Measurements from ENCODE around the gene RELB. TPM values are rescaled to one million over a fixed set of nuclear protein-coding genes. Genes with fewer than 3 reads are reported as not detected.
A peak's percentile ranks its signal among the peaks of the same experiment; 100 is the strongest.

Gene RELB
- total and polyA plus RNA-seq, 9 of the 15 experiments (the other 6 are each of a cell fraction or from before 2014, with no cell fraction given) = 0.15 to 1.1 (median 0.28) TPM; not detected in 2

GRCh38 chr19:45001087-45001739 is at the start of gene RELB (continued):
- TF ChIP-seq, protein P1, sequence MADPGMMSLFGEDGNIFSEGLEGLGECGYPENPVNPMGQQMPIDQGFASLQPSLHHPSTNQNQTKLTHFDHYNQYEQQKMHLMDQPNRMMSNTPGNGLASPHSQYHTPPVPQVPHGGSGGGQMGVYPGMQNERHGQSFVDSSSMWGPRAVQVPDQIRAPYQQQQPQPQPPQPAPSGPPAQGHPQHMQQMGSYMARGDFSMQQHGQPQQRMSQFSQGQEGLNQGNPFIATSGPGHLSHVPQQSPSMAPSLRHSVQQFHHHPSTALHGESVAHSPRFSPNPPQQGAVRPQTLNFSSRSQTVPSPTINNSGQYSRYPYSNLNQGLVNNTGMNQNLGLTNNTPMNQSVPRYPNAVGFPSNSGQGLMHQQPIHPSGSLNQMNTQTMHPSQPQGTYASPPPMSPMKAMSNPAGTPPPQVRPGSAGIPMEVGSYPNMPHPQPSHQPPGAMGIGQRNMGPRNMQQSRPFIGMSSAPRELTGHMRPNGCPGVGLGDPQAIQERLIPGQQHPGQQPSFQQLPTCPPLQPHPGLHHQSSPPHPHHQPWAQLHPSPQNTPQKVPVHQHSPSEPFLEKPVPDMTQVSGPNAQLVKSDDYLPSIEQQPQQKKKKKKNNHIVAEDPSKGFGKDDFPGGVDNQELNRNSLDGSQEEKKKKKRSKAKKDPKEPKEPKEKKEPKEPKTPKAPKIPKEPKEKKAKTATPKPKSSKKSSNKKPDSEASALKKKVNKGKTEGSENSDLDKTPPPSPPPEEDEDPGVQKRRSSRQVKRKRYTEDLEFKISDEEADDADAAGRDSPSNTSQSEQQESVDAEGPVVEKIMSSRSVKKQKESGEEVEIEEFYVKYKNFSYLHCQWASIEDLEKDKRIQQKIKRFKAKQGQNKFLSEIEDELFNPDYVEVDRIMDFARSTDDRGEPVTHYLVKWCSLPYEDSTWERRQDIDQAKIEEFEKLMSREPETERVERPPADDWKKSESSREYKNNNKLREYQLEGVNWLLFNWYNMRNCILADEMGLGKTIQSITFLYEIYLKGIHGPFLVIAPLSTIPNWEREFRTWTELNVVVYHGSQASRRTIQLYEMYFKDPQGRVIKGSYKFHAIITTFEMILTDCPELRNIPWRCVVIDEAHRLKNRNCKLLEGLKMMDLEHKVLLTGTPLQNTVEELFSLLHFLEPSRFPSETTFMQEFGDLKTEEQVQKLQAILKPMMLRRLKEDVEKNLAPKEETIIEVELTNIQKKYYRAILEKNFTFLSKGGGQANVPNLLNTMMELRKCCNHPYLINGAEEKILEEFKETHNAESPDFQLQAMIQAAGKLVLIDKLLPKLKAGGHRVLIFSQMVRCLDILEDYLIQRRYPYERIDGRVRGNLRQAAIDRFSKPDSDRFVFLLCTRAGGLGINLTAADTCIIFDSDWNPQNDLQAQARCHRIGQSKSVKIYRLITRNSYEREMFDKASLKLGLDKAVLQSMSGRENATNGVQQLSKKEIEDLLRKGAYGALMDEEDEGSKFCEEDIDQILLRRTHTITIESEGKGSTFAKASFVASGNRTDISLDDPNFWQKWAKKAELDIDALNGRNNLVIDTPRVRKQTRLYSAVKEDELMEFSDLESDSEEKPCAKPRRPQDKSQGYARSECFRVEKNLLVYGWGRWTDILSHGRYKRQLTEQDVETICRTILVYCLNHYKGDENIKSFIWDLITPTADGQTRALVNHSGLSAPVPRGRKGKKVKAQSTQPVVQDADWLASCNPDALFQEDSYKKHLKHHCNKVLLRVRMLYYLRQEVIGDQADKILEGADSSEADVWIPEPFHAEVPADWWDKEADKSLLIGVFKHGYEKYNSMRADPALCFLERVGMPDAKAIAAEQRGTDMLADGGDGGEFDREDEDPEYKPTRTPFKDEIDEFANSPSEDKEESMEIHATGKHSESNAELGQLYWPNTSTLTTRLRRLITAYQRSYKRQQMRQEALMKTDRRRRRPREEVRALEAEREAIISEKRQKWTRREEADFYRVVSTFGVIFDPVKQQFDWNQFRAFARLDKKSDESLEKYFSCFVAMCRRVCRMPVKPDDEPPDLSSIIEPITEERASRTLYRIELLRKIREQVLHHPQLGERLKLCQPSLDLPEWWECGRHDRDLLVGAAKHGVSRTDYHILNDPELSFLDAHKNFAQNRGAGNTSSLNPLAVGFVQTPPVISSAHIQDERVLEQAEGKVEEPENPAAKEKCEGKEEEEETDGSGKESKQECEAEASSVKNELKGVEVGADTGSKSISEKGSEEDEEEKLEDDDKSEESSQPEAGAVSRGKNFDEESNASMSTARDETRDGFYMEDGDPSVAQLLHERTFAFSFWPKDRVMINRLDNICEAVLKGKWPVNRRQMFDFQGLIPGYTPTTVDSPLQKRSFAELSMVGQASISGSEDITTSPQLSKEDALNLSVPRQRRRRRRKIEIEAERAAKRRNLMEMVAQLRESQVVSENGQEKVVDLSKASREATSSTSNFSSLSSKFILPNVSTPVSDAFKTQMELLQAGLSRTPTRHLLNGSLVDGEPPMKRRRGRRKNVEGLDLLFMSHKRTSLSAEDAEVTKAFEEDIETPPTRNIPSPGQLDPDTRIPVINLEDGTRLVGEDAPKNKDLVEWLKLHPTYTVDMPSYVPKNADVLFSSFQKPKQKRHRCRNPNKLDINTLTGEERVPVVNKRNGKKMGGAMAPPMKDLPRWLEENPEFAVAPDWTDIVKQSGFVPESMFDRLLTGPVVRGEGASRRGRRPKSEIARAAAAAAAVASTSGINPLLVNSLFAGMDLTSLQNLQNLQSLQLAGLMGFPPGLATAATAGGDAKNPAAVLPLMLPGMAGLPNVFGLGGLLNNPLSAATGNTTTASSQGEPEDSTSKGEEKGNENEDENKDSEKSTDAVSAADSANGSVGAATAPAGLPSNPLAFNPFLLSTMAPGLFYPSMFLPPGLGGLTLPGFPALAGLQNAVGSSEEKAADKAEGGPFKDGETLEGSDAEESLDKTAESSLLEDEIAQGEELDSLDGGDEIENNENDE (IDR thresholded peaks at IDR 0.05; ENCODE audit: low read depth, low read length) = no peak
- TF ChIP-seq ZBTB17 (CRISPR knock-in tag; IDR thresholded peaks at IDR 0.05) (no peak), ZNF76 (CRISPR knock-in tag; IDR thresholded peaks at IDR 0.05; ENCODE audit: borderline replicate concordance) (no peak), POLR3G (IDR thresholded peaks at IDR 0.05; ENCODE audit: extremely low read depth, insufficient read length, insufficient replicate concordance) (no peak), ATF3 (IDR thresholded peaks at IDR 0.05) (peak; percentile 71), ATF3 (CRISPR knock-in tag; conservative IDR thresholded peaks at IDR 0.05) (no peak), ZNF280A (IDR thresholded peaks at IDR 0.05; ENCODE audit: low read depth, partially characterized antibody) (no peak)

All from K562 (cell line).